22Rv1 (cell line): ENCODE data around the gene CD59.
"Not testable (repeated sequence)": the region's sequence is repeated elsewhere in the genome, so short reads cannot be mapped to it uniquely, and the experiment has no call there.

Experiments used
- H3K27ac ChIP-seq: fragments of 450-650 bp; 2 replicates; pipeline ENCODE4 v1.5.1; 2017
- ZFX ChIP-seq: fragments of 450-650 bp; IDR thresholded peaks from 2 replicates; pipeline ENCODE4 v1.6.1; 2017; ENCODE audit warnings: antibody characterized with exemption, borderline replicate concordance
- TF ChIP-seq, protein P1 (sequence below): fragments of 450-650 bp; IDR thresholded peaks from 2 replicates; pipeline ENCODE4 v1.5.1; 2017; ENCODE audit warnings: mild to moderate bottlenecking

Gene CD59

DNA sequence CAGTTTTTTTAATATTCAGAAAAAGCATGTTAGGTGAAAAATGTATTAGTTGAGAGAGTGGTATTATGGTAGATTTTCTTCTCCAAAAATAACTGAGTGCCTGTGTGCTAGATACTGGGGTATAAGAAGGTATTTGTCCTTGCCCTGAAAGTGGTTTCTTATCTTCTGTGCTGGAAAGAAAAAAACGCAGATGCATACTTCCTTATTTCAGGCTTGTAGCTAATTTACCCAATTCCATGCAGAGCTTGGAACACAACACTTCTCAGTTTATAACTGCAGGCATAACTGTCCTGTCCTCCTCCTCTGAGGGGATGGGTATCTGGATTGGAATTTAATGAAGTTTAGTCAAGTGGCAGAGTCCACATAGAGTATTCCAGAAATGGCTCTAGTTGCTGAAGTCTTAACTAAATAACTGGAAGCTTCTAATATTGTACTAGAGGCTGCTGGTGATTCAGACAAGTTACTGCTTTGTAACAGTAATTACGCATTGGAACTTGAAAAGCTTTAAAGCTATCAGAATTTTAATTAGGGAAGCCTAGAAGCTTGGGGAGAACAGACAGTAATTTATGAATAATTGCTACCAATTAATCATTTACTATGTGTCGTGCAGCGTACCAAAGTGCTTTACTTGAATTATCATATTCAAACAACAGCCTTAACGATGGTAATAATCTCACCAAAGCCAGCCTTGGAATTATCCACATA lies 22.9 kb downstream of the CD59 start:
- TF ChIP-seq, protein P1, sequence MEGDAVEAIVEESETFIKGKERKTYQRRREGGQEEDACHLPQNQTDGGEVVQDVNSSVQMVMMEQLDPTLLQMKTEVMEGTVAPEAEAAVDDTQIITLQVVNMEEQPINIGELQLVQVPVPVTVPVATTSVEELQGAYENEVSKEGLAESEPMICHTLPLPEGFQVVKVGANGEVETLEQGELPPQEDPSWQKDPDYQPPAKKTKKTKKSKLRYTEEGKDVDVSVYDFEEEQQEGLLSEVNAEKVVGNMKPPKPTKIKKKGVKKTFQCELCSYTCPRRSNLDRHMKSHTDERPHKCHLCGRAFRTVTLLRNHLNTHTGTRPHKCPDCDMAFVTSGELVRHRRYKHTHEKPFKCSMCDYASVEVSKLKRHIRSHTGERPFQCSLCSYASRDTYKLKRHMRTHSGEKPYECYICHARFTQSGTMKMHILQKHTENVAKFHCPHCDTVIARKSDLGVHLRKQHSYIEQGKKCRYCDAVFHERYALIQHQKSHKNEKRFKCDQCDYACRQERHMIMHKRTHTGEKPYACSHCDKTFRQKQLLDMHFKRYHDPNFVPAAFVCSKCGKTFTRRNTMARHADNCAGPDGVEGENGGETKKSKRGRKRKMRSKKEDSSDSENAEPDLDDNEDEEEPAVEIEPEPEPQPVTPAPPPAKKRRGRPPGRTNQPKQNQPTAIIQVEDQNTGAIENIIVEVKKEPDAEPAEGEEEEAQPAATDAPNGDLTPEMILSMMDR = no peak
- no peak for TF ChIP-seq ZFX
- no peak overlapping the region for H3K27ac ChIP-seq

DNA sequence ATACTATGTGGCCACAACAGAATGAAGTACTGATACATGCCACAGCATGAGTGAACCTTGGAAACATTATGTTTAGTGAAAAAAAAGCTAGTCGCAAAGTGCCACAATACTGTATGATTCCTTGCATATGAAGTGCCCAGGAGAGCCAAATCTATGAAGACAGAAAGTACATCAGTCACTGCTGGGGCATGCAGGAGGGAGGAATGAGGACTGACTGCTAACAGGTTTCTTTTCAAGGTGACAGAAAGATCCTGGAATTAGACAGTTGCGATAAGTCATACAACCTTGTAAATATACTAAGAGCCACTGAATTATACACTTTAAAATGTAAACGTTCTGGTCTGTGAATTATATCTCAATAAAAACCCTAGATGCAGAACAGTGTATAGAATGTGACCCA lies 23.8 kb downstream of the CD59 start:
- no peak for TF ChIP-seq ZFX
- TF ChIP-seq, protein P1 = no peak
- H3K27ac ChIP-seq = no peak overlapping the region

DNA sequence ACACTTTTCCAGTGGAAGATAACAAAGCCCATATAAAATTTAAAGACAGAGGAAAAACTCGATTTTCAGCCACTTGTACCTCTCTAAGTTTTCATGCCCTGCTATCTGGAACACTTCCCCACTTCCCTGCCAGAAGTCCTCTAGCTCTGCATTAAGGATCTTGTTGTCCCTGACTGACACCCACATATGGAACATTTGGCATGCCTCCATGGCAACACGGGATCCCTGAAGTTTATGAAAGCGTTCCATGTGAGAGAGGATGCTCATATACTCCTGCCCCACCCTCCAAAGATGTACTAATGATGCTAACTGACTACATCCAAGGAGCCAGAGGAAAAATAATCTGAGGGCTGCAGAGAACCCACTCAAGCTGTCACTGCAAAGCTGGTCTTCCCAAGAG lies 26.8 kb downstream of the CD59 start:
- TF ChIP-seq, protein P1 = no peak
- no peak for TF ChIP-seq ZFX
- no peak overlapping the region for H3K27ac ChIP-seq

DNA sequence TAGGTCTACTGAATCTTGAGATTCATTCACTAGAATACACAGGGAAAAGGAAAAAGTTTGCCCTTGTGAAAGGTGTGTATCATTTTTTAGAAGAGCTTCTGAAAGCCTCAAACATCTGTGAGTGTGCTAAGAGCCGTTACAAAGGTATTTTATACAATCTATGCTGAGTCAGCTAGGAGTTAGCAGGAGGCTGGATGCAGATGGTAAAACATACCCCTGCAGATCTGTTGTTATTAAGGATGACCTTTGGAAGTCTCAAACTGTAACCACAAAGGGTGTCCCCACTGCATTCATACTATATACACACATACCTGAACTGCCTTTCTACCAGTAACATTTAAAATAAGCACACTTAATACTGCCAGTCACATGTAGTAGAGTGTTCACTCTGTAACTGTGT lies 27.2 kb downstream of the CD59 start:
- H3K27ac ChIP-seq = no peak overlapping the region
- TF ChIP-seq, protein P1 = no peak
- no peak for TF ChIP-seq ZFX

DNA sequence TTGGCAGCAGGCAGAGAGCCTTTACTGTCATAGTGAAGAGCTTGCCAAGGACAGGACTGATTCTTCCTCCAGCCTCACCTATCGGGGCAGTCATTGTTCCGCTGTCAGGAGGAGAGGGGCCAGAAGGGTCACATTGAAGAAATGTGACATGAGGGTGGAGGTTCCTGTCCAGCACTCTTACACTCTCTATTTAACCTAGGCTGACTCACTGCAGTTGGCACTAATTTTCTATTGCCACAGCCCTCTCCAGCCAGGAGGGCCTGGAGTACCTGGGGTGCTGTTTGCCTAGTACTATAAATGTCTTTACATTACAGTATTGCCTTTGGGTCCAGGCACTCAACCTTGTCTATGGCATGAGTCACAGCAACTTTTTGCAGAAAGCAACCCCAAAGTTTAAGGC lies 28.4 kb downstream of the CD59 start:
- not testable (repeated sequence) for H3K27ac ChIP-seq

DNA sequence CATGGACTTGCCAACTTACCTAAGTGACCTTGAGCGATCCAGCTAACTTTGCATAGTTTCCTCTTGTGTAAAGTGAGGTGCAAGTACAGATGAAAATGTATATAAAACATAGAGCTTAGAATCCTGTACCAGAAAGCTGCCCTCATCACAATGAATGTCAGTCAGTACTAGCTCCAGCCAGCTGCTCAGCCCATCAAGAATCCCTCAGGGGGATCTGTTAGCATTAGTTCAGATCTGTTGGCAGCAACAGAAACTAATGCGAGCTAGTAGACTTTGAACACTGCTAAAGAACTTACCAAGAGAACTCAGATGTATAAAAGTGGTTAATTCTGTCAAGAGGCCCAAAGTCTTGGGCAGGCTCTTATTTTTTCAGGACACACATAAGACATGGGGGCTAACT lies 29.3 kb downstream of the CD59 start:
- H3K27ac ChIP-seq = no peak overlapping the region
- TF ChIP-seq, protein P1 = no peak
- TF ChIP-seq ZFX = no peak

DNA sequence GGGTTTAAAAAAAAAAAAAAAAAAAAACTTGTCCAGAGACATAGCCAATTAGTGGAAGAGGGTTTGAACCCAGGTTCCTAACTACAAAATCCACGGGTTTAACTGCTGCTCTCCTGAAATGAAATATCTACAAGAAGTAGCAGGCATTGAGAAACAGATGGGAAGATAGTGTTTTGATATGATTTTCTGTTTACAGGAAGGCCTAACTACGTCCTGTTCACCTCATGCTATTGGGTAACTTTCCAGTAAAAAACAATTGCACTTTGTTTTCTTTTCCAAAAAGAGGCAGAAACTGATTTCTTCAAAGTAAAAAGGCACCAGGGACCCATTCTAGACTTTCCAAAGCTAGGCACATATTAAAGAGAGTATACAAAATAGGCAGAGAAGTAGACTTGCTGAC lies 29.7 kb downstream of the CD59 start:
- no peak for TF ChIP-seq ZFX
- TF ChIP-seq, protein P1 = no peak
- no peak overlapping the region for H3K27ac ChIP-seq
